CD14-positive monocyte (primary cell): ENCODE data around the gene SLC10A1. TPM values are rescaled to one million over a fixed set of nuclear protein-coding genes. Genes with fewer than 3 reads are reported as not detected.

Source experiments
- DNase-seq, 3 donors: peaks; one replicate each; pipeline ENCODE4 v3.0.0-alpha.2; 2011 to 2022
- H2AFZ ChIP-seq: 2 replicates; pipeline ENCODE4 v1.6.0; 2012; ENCODE audit warnings: mild to moderate bottlenecking, low read depth, low read length, inconsistent platforms; ENCODE audit not compliant: insufficient read depth, poor library complexity, severe bottlenecking
- H3K27ac ChIP-seq, 2 donors: 1 replicate in 1 of 2; 2 replicates in 1 of 2; pipeline ENCODE4 v1.5.1; 2012 to 2013; ENCODE audit warnings: low read length in 2 of 2, control low read depth in 1 of 2, inconsistent platforms in 1 of 2, low read depth in 1 of 2, mild to moderate bottlenecking in 1 of 2
- H3K27me3 ChIP-seq, 2 donors: one replicate each; pipeline versions ENCODE4 v1.6.0 to v1.6.1; 2011 to 2013; ENCODE audit warnings: low read length in 2 of 2; ENCODE audit not compliant: control insufficient read depth in 2 of 2, insufficient read depth in 2 of 2
- H3K36me3 ChIP-seq, 2 donors: replicated peaks in 1 of 2; 1 replicate in 1 of 2; 2 replicates in 1 of 2; pipeline versions ENCODE4 v1.5.1 to v1.6.1; 2012 to 2013; ENCODE audit warnings: low read length in 2 of 2, control low read depth in 1 of 2, inconsistent platforms in 1 of 2, mild to moderate bottlenecking in 1 of 2; ENCODE audit not compliant: insufficient read depth in 2 of 2, control insufficient read depth in 1 of 2
- H3K4me1 ChIP-seq, 2 donors: 1 replicate in 1 of 2; 2 replicates in 1 of 2; pipeline versions ENCODE4 v1.5.1 to v1.6.1; 2012 to 2013; ENCODE audit warnings: low read length in 2 of 2, control low read depth in 1 of 2, inconsistent platforms in 1 of 2, mild to moderate bottlenecking in 1 of 2, moderate library complexity in 1 of 2; ENCODE audit not compliant: insufficient read depth in 2 of 2, control insufficient read depth in 1 of 2
- H3K4me2 ChIP-seq: replicated peaks from 2 replicates; pipeline ENCODE3; 2012; ENCODE audit warnings: low read length, moderate library complexity, mild to moderate bottlenecking; ENCODE audit not compliant: poor library complexity, severe bottlenecking; ENCODE audit errors: extremely low read depth
- H3K4me3 ChIP-seq, 3 experiments: fragments of 200-600 bp in 1 of 3; sonication (generic) in 1 of 3; replicated peaks in 1 of 3; 1 replicate in 2 of 3; 2 replicates in 1 of 3; pipeline ENCODE4 v1.5.1; 2011 to 2013; ENCODE audit warnings: low read length in 3 of 3, mild to moderate bottlenecking in 3 of 3, control low read depth in 2 of 3, low read depth in 2 of 3, inconsistent platforms in 1 of 3, moderate library complexity in 1 of 3
- H3K79me2 ChIP-seq: 2 replicates; pipeline ENCODE4 v1.6.0; 2012; ENCODE audit warnings: mild to moderate bottlenecking, control low read depth, inconsistent platforms, low read length, moderate library complexity; ENCODE audit not compliant: insufficient read depth
- H3K9ac ChIP-seq: 2 replicates; pipeline ENCODE4 v1.6.0; 2017; ENCODE audit warnings: low read length, mild to moderate bottlenecking; ENCODE audit not compliant: insufficient read depth, poor library complexity, severe bottlenecking
- H3K9me3 ChIP-seq, 2 donors: replicated peaks in 1 of 2; 1 replicate in 1 of 2; 2 replicates in 1 of 2; pipeline versions ENCODE4 v1.5.1 to v1.6.1; 2012 to 2013; ENCODE audit warnings: low read length in 2 of 2, control low read depth in 1 of 2; ENCODE audit not compliant: control insufficient read depth in 1 of 2, insufficient read depth in 1 of 2
- H4K20me1 ChIP-seq: 2 replicates; pipeline ENCODE4 v1.6.0; 2012; ENCODE audit warnings: mild to moderate bottlenecking, low read length, control low read depth, moderate library complexity; ENCODE audit not compliant: insufficient read depth
- H3K27ac Mint-ChIP-seq, 7 donors: one replicate each; pipeline ENCODE4 v1.8.0; 2020; ENCODE audit warnings: mild to moderate bottlenecking in 7 of 7, mixed read lengths in 7 of 7, moderate library complexity in 6 of 7, inconsistent platforms in 2 of 7
- H3K27me3 Mint-ChIP-seq, 3 donors: one replicate each; pipeline ENCODE4 v1.8.0; 2021 to 2022; ENCODE audit warnings: low read depth in 3 of 3, mild to moderate bottlenecking in 3 of 3, mixed read lengths in 3 of 3, moderate library complexity in 3 of 3, inconsistent platforms in 1 of 3
- H3K36me3 Mint-ChIP-seq, 2 donors: one replicate each; pipeline ENCODE4 v1.8.0; 2020; ENCODE audit warnings: mixed read lengths in 2 of 2, inconsistent platforms in 1 of 2, mild to moderate bottlenecking in 1 of 2
- H3K4me1 Mint-ChIP-seq: one replicate; pipeline ENCODE4 v1.8.0; 2020; ENCODE audit warnings: mild to moderate bottlenecking, mixed read lengths
- H3K4me3 Mint-ChIP-seq, 2 donors: one replicate each; pipeline ENCODE4 v1.8.0; 2020; ENCODE audit warnings: mild to moderate bottlenecking in 2 of 2, mixed read lengths in 2 of 2, moderate library complexity in 1 of 2
- H3K9me3 Mint-ChIP-seq, 7 donors: one replicate each; pipeline ENCODE4 v1.8.0; 2020 to 2022; ENCODE audit warnings: mixed read lengths in 7 of 7, mild to moderate bottlenecking in 6 of 7, moderate library complexity in 6 of 7, inconsistent platforms in 2 of 7
- WGBS: methylation state at CpG from one replicate; pipeline ENCODE4 v1.1.5; 2013; ENCODE audit warnings: missing lambda C conversion rate; ENCODE audit not compliant: insufficient coverage; 5-methylcytosine and 5-hydroxymethylcytosine counted together
- intact Hi-C, 2 donors: fragments of 100-400 bp; cut with micrococcal nuclease; formaldehyde crosslinking; loops; one replicate each; pipeline versions ENCODE4 v1.15.0 to v1.15.1; 2023
- polyA plus RNA-seq, 3 donors: library from polyadenylated mRNA; depleted of rRNA in 1 of 3; unstranded in 2 of 3; stranded (reverse) in 1 of 3; fragments of 300-500 nt in 2 of 3; fragments of >200 nt in 1 of 3; fragmentation: Illumina TruSeq in 2 of 3; gene quantifications; 1 replicate in 2 of 3; 2 replicates in 1 of 3; pipeline ENCODE4 v1.2.3, GENCODE V29; 2012 to 2021
- TF ChIP-seq, protein P1 (sequence below): fragments of 200-600 bp; IDR thresholded peaks from one replicate; pipeline ENCODE4 v1.8.0; 2022; ENCODE audit warnings: antibody characterized with exemption, mild to moderate bottlenecking

SLC10A1 gene
- polyA plus RNA-seq, 3 donors, result 0.09 TPM; not detected in 2

- Mint-ChIP-seq H3K27ac (no peak overlapping the region), H3K27me3 (peaks cover 2 to 10% (median 4%) of the 10 kb centered on the region in 3 donors), H3K4me3 (no peak overlapping the region), H3K9me3 (no peaks in the 10 kb centered on the region), H3K4me1 (no peaks in the 10 kb centered on the region), H3K36me3 (no peaks in the 10 kb centered on the region)
- DNase-seq, result no peak
- intact Hi-C loops, result no loop called here
- Histone ChIP-seq H3K9me3 (no peaks in the 10 kb centered on the region), H3K4me3 (no peak overlapping the region), H3K4me2 (no peak overlapping the region), H3K79me2 (no peaks in the 10 kb centered on the region), H2AFZ (no peak overlapping the region), H3K36me3 (no peaks in the 10 kb centered on the region), H3K27me3 (no peaks in the 10 kb centered on the region), H4K20me1 (no peaks in the 10 kb centered on the region), H3K27ac (no peak overlapping the region), H3K4me1 (no peaks in the 10 kb centered on the region), H3K9ac (no peak overlapping the region)
- TF ChIP-seq, protein P1, sequence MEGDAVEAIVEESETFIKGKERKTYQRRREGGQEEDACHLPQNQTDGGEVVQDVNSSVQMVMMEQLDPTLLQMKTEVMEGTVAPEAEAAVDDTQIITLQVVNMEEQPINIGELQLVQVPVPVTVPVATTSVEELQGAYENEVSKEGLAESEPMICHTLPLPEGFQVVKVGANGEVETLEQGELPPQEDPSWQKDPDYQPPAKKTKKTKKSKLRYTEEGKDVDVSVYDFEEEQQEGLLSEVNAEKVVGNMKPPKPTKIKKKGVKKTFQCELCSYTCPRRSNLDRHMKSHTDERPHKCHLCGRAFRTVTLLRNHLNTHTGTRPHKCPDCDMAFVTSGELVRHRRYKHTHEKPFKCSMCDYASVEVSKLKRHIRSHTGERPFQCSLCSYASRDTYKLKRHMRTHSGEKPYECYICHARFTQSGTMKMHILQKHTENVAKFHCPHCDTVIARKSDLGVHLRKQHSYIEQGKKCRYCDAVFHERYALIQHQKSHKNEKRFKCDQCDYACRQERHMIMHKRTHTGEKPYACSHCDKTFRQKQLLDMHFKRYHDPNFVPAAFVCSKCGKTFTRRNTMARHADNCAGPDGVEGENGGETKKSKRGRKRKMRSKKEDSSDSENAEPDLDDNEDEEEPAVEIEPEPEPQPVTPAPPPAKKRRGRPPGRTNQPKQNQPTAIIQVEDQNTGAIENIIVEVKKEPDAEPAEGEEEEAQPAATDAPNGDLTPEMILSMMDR, result no peak
- WGBS, result 83% methylated on average over 8 of the region's 13 CpGs
These were observed 45.8 kb upstream of the SLC10A1 start for GRCh38 chr14:69842686-69843420.

DNA sequence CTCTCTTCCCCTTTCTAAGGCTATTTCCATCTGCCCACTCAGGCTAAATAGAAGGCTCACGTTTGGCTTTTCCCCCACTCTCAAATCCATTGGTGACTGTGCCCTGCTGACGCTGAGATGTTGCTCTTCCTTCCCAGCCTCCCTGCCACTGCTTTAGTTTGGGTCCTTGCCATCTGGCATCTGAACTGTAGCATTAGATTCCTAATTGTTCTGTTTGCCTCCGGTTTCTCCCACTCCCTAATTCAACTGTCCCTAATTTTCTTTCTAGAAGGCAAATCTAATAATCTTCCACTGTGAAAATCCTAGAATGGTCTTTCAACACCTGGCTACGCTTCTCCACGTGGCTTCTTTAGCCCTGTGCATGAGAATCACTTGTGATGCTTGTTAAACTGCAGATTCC, 44.6 kb upstream of the SLC10A1 start:
- 63% methylated on average over 5 of the region's 5 CpGs for WGBS
- Mint-ChIP-seq H3K9me3 (no peaks in the 10 kb centered on the region), H3K27me3 (peaks cover 2 to 13% (median 3%) of the 10 kb centered on the region in 3 donors), H3K4me3 (no peak overlapping the region), H3K36me3 (no peaks in the 10 kb centered on the region), H3K27ac (no peak overlapping the region), H3K4me1 (no peaks in the 10 kb centered on the region)
- TF ChIP-seq, protein P1, result no peak
- Histone ChIP-seq H3K27ac (no peak overlapping the region), H4K20me1 (no peaks in the 10 kb centered on the region), H3K4me1 (no peaks in the 10 kb centered on the region), H3K4me2 (no peak overlapping the region), H3K79me2 (no peaks in the 10 kb centered on the region), H2AFZ (no peak overlapping the region), H3K4me3 (no peak overlapping the region), H3K9me3 (no peaks in the 10 kb centered on the region), H3K9ac (no peak overlapping the region), H3K27me3 (peaks cover 0 to 2% of the 10 kb centered on the region in 2 donors), H3K36me3 (no peaks in the 10 kb centered on the region)
- DNase-seq, result no peak
- intact Hi-C loops, result no loop called here
